ENCODE measurements around the gene IFT122. TPM values are rescaled to one million over a fixed set of nuclear protein-coding genes. Genes with fewer than 3 reads are reported as not detected.

IFT122 gene
- total RNA-seq, 1 donor from 2014 or later = 51.1 TPM

GRCh38 chr3:129413687-129414506 is 26.1 kb upstream of the IFT122 start:
- Histone ChIP-seq H3K4me3 (no peak overlapping the region), H3K9me3 (no peaks in the 10 kb centered on the region), H3K27me3 (no peaks in the 10 kb centered on the region), H3K36me3 (no peaks in the 10 kb centered on the region), H3K4me1 (no peaks in the 10 kb centered on the region), H3K27ac (no peak overlapping the region)
- intact Hi-C loops (cut with DNase I) = no loop called here
- DNase-seq (ENCODE audit: low spot score in 2 of 2) = no peak
- TF ChIP-seq CTCF (IDR thresholded peaks at IDR 0.05) = no peak

- Histone ChIP-seq H3K4me3 (no peak overlapping the region), H3K27me3 (no peaks in the 10 kb centered on the region), H3K27ac (no peak overlapping the region), H3K36me3 (no peaks in the 10 kb centered on the region), H3K4me1 (no peaks in the 10 kb centered on the region), H3K9me3 (no peaks in the 10 kb centered on the region)
- intact Hi-C loops (cut with DNase I) = no loop called here
- TF ChIP-seq CTCF (IDR thresholded peaks at IDR 0.05) = no peak
- no peak for DNase-seq (ENCODE audit: low spot score in 2 of 2)
Measured at GRCh38 chr3:129415378-129415777, 24.6 kb upstream of the IFT122 start.

GRCh38 chr3:129415830-129416229 is 24.2 kb upstream of the IFT122 start:
- no peak for DNase-seq (ENCODE audit: low spot score in 2 of 2)

GRCh38 chr3:129416415-129416814 is 23.6 kb upstream of the IFT122 start:
- intact Hi-C loops (cut with DNase I) = no loop called here
- no peak for TF ChIP-seq CTCF (IDR thresholded peaks at IDR 0.05)
- Histone ChIP-seq H3K36me3 (no peaks in the 10 kb centered on the region), H3K27ac (no peak overlapping the region), H3K4me1 (no peaks in the 10 kb centered on the region), H3K4me3 (no peak overlapping the region), H3K9me3 (no peaks in the 10 kb centered on the region), H3K27me3 (no peaks in the 10 kb centered on the region)
- no peak for DNase-seq (ENCODE audit: low spot score in 2 of 2)

More at GRCh38 chr3:129415830-129416229, 24.2 kb upstream of the IFT122 start:
- H3K27ac ChIP-seq = no peak overlapping the region
- no peak for TF ChIP-seq CTCF (IDR thresholded peaks at IDR 0.05)
- no peaks in the 10 kb centered on the region for H3K4me1 ChIP-seq
- H3K4me3 ChIP-seq = no peak overlapping the region
- no peaks in the 10 kb centered on the region for H3K9me3 ChIP-seq
- H3K36me3 ChIP-seq = no peaks in the 10 kb centered on the region
- H3K27me3 ChIP-seq = no peaks in the 10 kb centered on the region
- intact Hi-C loops (cut with DNase I) = no loop called here

- Histone ChIP-seq H3K27me3 (no peaks in the 10 kb centered on the region), H3K9me3 (no peaks in the 10 kb centered on the region), H3K4me1 (no peaks in the 10 kb centered on the region), H3K27ac (no peak overlapping the region), H3K4me3 (no peak overlapping the region), H3K36me3 (no peaks in the 10 kb centered on the region)
- no peak for TF ChIP-seq CTCF (IDR thresholded peaks at IDR 0.05)
- DNase-seq (ENCODE audit: low spot score in 2 of 2) = peak in 1 of 2 donors; percentile 55
- intact Hi-C loops (cut with DNase I) = no loop called here
Measured at GRCh38 chr3:129417326-129417725, 22.7 kb upstream of the IFT122 start.

Measured in ascending aorta (tissue), 2 donors.